ENCODE results near the gene PTGDR2. TPM values are rescaled to one million over a fixed set of nuclear protein-coding genes. Genes with fewer than 3 reads are reported as not detected.

The PTGDR2 gene
- total and polyA plus RNA-seq, 4 donors = 0.08 to 7.1 (median 0.32) TPM

DNA sequence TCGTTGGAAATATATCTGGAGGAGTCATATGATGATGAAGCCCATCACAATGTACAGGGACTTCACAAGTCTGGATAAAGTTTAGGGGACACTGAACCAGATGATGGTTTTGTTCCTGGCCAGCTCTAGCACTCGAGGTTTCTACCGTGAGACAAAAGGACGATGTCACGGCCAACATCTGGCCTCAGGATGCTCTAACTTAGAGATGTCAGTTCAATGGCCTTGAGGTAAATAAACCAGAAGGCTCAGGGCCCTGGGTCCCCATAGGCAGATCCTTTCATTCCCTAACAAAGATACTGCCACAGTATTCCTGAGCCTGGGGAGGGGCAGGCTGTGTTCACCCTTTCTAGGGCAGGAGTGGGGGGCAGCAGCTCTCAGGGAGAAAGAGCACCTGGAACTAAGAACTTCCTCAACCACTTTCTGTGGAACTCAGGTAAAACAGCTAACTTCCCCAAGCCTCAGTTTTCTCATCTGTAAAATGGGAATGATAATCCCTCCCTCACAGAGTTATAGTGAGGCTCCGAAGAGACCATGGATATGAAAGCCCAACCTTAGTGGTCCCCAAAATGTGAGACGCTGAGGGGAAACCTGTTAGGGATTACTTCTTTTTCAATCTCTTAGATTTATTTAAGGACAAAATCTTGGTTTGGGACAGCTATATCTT lies 52.3 kb downstream of the PTGDR2 start:
- no peak for TF ChIP-seq HNF4G (IDR thresholded peaks at IDR 0.05)
- TF ChIP-seq YY1 (IDR thresholded peaks at IDR 0.05) = no peak
- no peak for TF ChIP-seq RAD21 (IDR thresholded peaks at IDR 0.05)
- TF ChIP-seq ZBTB33 (IDR thresholded peaks at IDR 0.05) = no peak
- TF ChIP-seq EGR1 (IDR thresholded peaks at IDR 0.05; ENCODE audit: low read depth in 2 of 2) = no peak
- TF ChIP-seq FOXA2 (IDR thresholded peaks at IDR 0.05) = no peak
- no peak for TF ChIP-seq CTCF (IDR thresholded peaks at IDR 0.05; ENCODE audit: low read depth, low read length, missing input control)
- no peak for TF ChIP-seq REST (IDR thresholded peaks at IDR 0.05)
- TF ChIP-seq HNF4A (conservative IDR thresholded peaks at IDR 0.05) = no peak
- no peak for TF ChIP-seq ATF3 (IDR thresholded peaks at IDR 0.05)
- TF ChIP-seq JUND (IDR thresholded peaks at IDR 0.05) = no peak
- TF ChIP-seq SP1 (IDR thresholded peaks at IDR 0.05) = no peak
- no peaks in the 10 kb centered on the region for H3K4me1 ChIP-seq (ENCODE audit: control insufficient read depth in 4 of 4, insufficient read depth in 4 of 4, low read length in 3 of 4)
- no peaks in the 10 kb centered on the region for H3K36me3 ChIP-seq (ENCODE audit: control insufficient read depth in 4 of 4, insufficient read depth in 3 of 4, low read depth in 1 of 4, low read length in 3 of 4)
- H3K9ac ChIP-seq (ENCODE audit: low read depth in 1 of 2, low read length in 2 of 2) = no peak overlapping the region
- no peaks in the 10 kb centered on the region for H3K27me3 ChIP-seq (ENCODE audit: control insufficient read depth in 4 of 4, insufficient read depth in 4 of 4, low read length in 3 of 4)
- H3K27ac ChIP-seq (ENCODE audit: low read depth in 1 of 2, low read length in 2 of 2) = no peak overlapping the region
- H3K9me3 ChIP-seq (ENCODE audit: control insufficient read depth in 4 of 4, low read length in 3 of 4) = no peaks in the 10 kb centered on the region
- H3K4me3 ChIP-seq (ENCODE audit: low read depth in 1 of 3, low read length in 3 of 3) = no peak overlapping the region
- 81% methylated on average over 7 of the region's 7 CpGs for WGBS
- DNase-seq (ENCODE audit: low spot score) = no peak

DNA sequence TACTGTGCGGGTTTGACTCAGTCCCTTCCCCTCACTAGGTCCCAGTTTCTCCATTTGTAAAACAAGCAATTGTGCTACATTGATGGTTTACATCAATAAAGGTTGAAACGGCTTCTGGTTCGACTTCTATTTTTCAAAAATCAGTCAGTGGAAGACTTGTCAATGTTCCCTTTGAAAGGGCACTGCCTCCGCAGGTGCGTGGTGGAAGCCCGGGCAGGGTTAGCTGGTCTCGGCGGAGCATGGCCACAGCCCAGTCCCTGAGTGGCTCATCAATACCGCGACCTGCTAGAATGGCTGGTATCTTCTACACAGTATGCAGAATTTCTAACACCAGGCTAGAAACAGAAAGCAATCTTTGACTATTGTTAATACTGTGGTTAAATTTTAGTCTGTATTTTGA lies 54.6 kb downstream of the PTGDR2 start:
- no peak for DNase-seq (ENCODE audit: low spot score)

More for the DNA sequence above, 54.6 kb downstream of the PTGDR2 start:
- H3K27ac ChIP-seq (ENCODE audit: low read depth in 1 of 2, low read length in 2 of 2) = no peak overlapping the region
- no peaks in the 10 kb centered on the region for H3K27me3 ChIP-seq (ENCODE audit: control insufficient read depth in 4 of 4, insufficient read depth in 4 of 4, low read length in 3 of 4)
- no peaks in the 10 kb centered on the region for H3K4me1 ChIP-seq (ENCODE audit: control insufficient read depth in 4 of 4, insufficient read depth in 4 of 4, low read length in 3 of 4)
- no peak overlapping the region for H3K9ac ChIP-seq (ENCODE audit: low read depth in 1 of 2, low read length in 2 of 2)
- H3K4me3 ChIP-seq (ENCODE audit: low read depth in 1 of 3, low read length in 3 of 3) = no peak overlapping the region
- H3K9me3 ChIP-seq (ENCODE audit: control insufficient read depth in 4 of 4, low read length in 3 of 4) = no peaks in the 10 kb centered on the region
- 86% methylated on average over 10 of the region's 10 CpGs for WGBS
- TF ChIP-seq, protein P1, sequence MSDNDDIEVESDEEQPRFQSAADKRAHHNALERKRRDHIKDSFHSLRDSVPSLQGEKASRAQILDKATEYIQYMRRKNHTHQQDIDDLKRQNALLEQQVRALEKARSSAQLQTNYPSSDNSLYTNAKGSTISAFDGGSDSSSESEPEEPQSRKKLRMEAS (IDR thresholded peaks at IDR 0.05) = no peak
- TF ChIP-seq FOXA1 (IDR thresholded peaks at IDR 0.05) (no peak), CTCF (IDR thresholded peaks at IDR 0.05; ENCODE audit: low read depth, low read length, missing input control) (no peak), EGR1 (IDR thresholded peaks at IDR 0.05; ENCODE audit: low read depth in 2 of 2) (no peak), HNF4G (IDR thresholded peaks at IDR 0.05) (no peak), GABPA (IDR thresholded peaks at IDR 0.05 in 1 of 2, conservative IDR thresholded peaks at IDR 0.05 in 1 of 2) (no peak), ZBTB33 (IDR thresholded peaks at IDR 0.05) (no peak), FOXA2 (IDR thresholded peaks at IDR 0.05) (no peak), ATF3 (IDR thresholded peaks at IDR 0.05) (no peak), RAD21 (IDR thresholded peaks at IDR 0.05) (no peak), RXRA (IDR thresholded peaks at IDR 0.05) (no peak), SP1 (IDR thresholded peaks at IDR 0.05) (no peak), HNF4A (conservative IDR thresholded peaks at IDR 0.05) (no peak), NR2F2 (IDR thresholded peaks at IDR 0.05) (no peak)
- H3K36me3 ChIP-seq (ENCODE audit: control insufficient read depth in 4 of 4, insufficient read depth in 3 of 4, low read depth in 1 of 4, low read length in 3 of 4) = no peaks in the 10 kb centered on the region

Measured in liver (tissue), 9 donors.